ENCODE measurements around the gene PLXNA2.

DNA sequence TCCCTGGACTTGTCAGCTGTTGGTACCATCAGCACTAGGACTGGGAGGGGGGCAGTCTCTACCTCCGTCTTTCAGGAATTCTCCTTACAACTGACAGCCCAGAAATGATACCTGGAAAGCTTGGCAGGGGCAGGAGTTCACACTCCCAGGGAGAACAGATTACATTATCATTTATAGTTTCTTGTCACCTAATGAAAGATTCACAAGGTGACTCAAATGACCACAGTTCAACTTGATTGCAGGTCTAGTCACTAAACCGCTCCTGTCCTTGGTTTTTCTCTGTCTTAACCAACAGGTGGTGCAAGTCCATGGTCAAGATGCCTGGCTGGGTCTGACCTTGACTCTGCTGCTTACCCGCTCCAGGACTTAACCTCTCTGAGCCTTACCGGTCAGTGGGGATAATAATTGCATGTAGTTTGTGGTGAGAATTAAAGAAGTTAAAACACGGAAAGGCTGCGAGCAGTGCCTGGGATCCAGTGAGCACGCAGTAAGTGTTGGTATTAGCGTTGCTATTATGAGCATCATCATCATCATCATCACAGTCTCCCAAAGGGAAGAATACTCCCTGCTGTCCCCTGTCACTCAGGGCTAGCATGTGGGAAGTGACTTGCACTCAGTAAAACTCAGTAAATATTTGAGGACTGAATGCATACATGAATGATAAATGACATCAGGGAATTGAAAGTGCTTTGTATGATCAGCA, 207.9 kb downstream of the PLXNA2 start:
- TF ChIP-seq, protein P1, sequence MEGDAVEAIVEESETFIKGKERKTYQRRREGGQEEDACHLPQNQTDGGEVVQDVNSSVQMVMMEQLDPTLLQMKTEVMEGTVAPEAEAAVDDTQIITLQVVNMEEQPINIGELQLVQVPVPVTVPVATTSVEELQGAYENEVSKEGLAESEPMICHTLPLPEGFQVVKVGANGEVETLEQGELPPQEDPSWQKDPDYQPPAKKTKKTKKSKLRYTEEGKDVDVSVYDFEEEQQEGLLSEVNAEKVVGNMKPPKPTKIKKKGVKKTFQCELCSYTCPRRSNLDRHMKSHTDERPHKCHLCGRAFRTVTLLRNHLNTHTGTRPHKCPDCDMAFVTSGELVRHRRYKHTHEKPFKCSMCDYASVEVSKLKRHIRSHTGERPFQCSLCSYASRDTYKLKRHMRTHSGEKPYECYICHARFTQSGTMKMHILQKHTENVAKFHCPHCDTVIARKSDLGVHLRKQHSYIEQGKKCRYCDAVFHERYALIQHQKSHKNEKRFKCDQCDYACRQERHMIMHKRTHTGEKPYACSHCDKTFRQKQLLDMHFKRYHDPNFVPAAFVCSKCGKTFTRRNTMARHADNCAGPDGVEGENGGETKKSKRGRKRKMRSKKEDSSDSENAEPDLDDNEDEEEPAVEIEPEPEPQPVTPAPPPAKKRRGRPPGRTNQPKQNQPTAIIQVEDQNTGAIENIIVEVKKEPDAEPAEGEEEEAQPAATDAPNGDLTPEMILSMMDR (IDR thresholded peaks at IDR 0.05): peak in 5 of 7 experiments; percentile 13 to 41 (median 36)
- TF ChIP-seq POLR2A (IDR thresholded peaks at IDR 0.05): no peak

Data from body of pancreas (tissue), 4 donors.